M059J (cell line): ENCODE results near the gene C19orf18. TPM values are rescaled to one million over a fixed set of nuclear protein-coding genes. Genes with fewer than 3 reads are reported as not detected.

Source experiments
- DNase-seq: peaks from one replicate; pipeline ENCODE4 v3.0.0-alpha.2; 2012; ENCODE audit warnings: low read depth
- total RNA-seq: library from RNA; depleted of rRNA; stranded (reverse); fragments of >200 nt; shearing (Covaris generic); gene quantifications from 2 replicates; pipeline ENCODE4 v1.2.3, GENCODE V29; 2014; rRNA removed

Gene C19orf18
- total RNA-seq = not detected in 2 replicates

DNA sequence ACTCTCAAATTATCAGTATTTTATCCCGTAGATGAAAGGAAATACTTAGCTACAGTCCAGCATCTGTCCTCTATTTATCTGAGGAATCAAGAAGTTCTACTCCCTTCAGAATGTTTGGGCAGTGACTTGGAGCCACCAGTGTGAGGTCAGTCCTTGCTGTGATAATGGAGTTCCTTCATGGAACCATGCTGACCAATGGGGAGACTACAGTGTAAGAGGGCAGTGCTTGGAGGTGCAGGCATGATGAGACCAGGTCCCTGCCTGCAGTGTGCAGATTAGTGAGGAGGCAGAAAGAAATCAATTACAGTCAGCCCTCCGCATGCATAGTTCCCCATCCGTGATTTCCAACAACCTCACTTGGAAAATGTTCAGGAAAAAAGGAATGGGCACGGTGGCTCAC lies at the start of gene C19orf18:
TSS of gene C19orf18 (minus strand) at position 101 of the 400 bp plus-strand sequence. CDS start 102 bp downstream, outside the sequence.
- no peak for DNase-seq

DNA sequence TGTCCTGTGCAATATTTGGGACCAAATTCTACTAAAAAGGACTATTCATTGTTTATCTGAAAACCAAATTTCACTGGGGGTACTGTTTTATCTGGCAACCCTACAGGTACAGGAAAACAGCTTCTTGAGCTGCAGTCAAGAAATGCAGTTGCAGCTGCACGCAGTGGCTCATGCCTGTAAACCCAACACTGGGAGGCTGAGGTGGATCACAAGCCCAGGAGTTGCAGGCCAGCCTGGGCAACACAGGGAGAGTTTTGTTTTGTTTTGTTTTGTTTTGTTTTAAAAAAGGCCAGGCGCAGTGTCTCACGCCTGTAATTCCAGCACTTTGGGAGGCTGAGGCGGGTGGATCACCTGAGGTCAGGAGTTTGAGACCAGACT lies 47.9 kb upstream of the C19orf18 start:
- no peak for DNase-seq

DNA sequence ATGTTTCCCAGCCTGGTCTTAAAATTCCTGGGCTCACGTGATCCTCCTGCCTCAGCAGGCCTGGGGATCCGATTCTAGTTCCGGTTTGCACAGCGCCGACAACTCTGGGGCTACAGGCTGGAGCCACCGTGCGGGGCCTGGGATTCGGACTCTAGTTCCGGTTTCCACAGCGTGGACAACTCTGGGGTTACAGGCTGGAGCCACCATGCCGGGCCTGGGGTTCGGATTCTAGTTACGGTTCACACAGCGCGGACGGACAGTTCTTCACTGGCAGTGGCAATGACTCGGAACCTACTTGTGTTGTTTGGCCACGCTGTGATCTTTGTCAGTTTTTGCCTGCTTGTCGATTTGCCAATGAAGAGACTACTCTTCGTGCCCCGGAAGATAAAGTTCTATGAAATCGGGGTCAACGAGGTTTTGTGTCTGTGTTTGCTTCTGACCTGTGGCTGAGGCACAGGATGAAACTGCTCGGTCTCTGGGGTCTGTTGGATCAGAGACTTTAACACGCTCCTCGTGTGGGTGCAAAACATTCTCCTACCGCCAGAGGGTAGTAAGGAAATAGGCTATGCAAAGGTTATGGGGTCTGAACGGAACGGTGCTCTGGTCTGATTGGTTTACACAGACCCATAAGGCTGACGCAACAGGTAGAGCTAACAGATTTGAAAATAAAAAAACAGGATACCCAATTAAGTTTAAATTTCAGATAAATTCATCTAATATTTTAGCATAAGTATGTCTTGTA lies 47.4 kb upstream of the C19orf18 start:
- DNase-seq = peak; percentile 43

DNA sequence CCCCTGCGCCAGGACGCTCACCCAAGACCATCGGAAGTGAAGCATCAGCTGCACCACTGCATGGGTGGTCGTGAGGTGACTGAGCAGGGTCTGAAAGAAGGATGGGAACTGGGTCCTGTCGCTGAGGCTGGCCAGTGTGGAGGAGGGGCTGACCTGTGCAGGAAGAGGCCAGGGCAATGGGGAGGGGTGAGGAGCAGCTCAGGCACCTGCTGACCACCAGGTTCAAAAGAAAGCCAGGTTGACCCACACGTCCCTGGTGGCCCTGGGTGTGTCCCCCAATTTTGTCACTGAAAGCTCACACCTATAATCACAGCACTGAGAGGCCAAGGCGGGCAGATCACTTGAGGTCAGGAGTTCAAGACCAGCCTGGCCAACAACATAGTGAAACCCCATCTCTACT lies 45.8 kb upstream of the C19orf18 start:
- DNase-seq = no peak

DNA sequence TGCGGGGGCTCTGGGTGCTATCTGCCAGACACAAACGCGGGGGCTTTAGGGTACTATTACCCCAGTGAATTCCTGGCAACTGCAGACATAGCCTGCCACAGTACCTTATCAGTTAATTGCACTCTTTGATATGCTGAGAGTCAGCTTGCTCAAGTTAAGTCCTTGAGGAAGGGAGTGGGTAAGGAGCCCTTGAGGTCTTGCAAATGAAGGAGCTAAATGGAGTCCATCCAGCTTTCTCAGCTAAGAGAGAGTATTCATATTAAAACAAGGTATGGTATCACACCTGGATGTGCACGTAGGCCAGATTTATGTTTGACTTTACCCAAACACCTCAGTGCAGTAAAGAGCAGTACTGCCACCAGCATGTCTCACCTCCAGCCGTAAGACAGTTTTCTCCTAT lies 39.8 kb upstream of the C19orf18 start:
- no peak for DNase-seq

DNA sequence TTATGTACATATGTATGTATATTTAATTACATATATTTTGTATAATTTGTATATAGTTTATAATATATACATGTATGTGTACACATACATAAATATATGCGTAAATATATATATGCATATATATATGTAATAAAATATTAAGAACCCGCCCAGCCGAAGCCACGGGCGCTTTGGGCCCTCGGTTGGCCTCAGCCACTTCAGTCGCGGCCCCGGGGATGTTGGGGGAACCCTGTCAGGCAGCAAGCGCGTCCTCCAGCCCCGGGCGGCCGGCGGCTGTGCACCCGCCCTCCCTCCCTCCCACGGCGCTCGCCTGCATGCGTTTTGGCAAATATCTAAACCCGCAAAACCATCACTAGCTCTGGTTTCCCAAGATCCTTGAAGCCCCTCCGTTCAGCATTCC lies 36.2 kb upstream of the C19orf18 start:
- DNase-seq = no peak

DNA sequence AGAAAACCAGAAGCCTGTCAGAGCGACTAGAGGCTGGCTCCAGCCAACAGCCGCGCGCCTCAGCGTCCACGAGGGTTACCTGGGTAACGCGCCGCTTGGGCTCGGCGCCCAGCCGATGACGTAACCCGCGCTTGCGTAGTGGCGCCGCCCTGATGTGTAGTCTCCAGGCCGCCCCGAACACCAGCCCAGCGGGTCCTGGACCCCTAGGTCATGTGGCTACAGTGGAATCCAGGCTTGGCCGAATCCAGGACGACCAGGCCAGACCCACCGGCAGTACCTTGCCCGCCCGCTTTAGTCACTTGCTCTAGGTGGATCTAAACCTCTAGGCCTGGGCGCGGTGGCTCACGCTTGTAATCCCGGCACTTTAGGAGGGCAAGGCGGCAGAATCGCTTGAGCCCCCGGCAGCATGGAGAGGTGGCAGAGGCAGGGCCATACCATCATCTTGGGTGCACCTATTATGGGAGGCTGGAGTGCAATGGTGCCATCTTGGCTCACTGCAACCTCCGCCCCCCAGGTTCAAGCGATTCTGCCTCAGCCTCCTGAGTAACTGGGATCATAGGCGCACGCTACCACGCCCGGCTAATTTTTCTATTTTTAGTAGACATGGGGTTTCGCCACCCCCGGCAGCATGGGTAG lies 35.5 kb upstream of the C19orf18 start:
- DNase-seq = peak; percentile 62

DNA sequence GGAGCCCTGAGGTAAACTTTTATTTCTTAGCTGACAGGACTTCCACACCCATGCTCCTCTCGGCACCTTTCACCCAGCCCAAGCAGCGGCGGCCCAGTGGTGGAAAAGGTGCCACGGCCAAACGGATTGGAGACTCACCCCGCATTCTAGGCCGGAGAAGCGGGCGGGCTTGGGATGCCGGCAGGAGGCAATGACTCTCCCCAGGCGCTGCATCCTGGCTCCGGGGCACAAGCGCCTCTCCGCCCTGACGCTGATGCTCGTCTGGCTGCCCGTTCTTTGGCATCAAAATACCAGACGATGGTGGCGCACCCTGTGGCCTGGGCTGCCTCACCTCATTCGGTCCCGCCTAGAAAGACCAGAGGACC lies 34.9 kb upstream of the C19orf18 start:
- DNase-seq = peak; percentile 2

DNA sequence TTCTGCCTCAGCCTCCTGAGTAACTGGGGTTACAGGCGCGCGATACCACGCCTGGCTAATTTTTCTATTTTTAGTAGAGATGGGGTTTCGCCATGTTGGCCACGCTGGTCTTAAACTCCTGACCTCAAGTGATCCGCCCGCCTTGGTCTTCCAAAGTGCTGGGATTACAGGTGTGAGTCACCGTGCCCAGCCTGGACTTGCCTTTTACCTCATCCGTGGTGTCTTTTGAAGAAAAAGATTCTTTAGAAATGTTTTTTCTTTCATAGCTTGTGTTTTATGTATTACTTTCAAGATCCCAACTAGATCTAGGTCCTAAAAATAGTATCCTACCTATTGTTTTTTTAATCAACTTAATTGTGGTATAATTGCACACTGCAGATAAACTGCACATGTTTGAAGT lies 34.5 kb upstream of the C19orf18 start:
- peak; percentile 23 for DNase-seq

DNA sequence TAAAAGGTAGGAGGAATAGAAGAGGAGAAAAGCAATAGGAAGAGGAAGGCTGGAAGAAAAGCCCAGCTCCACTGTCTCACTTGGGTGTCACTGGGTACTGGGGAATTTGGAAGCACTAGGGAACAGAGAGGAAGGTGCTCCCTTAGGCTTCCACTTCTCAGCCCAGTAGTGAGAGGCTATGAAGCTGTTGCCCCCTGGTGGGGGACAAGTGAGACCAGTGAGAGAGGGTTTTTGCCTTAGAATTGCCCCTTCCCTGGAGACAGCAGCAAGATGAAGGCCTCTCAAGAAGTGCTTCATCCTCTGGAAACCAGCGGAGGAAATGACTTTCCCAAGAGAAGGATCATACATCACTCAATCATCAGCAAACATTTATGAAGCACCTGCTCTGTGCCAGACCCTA lies 33.0 kb upstream of the C19orf18 start:
- no peak for DNase-seq

DNA sequence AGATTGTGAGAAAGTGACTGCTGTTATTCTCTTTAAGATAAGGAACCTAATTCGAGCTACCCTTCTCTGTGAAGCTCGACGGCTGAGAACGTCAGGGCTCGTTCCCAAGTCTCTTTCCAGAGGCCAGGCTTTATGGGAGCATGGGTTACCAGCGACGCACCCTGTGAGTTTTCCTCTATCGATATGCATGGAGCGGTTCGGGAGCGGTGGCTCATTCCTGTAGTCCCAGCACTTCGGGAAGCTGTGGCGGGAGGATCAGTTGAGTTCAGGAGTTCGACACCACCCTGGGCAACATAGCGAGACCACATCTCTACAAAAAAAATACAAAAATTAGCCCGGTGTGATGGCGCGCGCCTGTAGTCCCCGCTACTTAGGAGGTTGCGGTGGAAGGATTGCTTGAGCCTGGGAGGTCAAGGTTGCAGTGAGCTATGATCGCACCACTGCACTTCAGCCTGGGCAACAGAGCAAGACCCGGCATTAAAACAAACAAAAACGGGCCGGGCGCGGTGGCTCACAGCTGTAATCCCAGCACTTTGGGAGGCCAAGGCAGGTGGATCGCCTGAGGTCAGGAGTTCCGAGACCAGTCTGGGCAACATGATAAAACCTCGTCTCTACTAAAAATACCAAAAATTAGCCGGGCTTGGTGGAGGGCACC lies 29.0 kb upstream of the C19orf18 start:
- peak; percentile 21 for DNase-seq

DNA sequence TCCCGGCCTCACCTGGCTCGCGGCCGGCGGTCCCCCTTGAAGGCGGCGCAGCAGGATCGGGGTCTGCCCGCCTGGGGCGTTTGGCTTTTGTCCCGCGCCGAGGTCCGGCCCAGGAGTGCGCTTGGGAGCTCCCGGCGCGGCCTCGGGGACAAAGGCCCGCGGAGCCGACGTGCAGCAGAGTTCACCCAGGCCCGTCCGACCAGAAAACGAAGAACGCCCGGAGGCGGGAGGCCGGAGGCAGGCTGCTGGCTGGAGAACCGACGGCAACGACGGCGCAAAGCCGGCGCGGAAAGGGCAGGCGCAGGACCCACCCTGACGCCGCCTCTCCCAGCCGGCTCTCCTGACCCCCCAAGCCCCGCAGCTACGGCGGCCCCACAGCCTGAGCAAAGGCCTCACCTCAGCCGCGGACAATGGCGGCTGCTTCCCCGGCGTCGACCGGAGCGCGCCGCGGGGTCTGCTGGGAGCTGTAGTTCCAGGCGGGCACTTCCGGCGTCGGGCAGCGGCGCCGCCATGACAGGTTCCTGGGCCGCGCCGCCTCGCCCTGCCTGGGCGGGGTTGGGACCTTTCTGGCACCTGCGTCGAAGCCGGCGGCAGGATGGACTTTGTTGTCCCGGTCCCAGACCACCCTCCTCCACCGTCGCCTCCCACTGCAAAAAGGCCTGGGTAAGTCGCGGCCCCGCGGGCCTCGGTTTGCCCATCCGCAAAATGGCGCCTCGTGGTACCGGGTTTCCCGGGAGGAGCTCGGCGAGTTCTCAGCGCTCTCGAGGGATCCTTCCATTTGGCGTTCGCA lies 28.2 kb upstream of the C19orf18 start, which contains the start of gene ZNF606:
TSS of gene ZNF606 (minus strand) at position 437 of the 790 bp plus-strand sequence. CDS start 1,501 bp downstream, outside the sequence.
- DNase-seq = peak; percentile 83

DNA sequence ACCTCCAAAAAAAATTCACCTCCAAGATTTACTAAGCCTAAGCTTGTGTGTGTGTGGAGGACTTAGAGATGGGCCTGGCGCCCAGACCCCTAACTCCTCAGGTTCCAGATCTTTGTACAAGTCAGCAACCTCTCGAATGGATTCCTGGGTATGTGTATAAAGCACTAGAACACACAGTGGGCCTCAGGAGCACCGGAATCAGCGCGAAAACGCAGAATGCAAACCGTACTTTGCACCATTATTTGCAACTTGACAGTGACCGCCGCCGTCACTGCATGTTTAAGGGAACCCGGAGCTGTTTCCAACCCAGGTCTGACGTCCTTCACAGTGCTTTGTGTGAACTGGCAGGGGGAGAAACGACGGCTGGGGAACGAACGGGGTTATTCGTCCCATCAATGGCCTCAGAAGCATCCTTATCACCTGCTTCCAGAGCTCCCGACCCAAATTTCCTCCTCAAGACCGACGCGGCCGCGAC lies 27.6 kb upstream of the C19orf18 start:
- DNase-seq = peak; percentile 32

DNA sequence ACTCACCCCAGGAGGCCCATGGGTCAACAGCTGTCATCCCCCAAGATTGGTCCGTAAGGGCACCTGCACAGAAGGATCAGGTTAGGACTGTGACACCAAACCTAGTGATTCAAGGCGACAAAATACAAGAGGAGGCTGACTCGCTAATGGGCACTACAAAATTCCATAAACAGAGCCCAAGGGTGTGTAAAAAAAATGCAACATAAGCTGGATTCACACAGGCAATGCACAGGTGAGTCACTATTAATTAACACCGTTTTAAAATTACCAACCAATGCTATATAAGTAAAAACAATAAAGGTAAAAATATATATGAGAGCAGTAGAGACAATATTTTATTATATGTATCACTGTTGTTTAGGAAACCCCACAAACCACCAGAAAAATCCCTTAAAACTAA lies 26.3 kb upstream of the C19orf18 start:
- DNase-seq = no peak

DNA sequence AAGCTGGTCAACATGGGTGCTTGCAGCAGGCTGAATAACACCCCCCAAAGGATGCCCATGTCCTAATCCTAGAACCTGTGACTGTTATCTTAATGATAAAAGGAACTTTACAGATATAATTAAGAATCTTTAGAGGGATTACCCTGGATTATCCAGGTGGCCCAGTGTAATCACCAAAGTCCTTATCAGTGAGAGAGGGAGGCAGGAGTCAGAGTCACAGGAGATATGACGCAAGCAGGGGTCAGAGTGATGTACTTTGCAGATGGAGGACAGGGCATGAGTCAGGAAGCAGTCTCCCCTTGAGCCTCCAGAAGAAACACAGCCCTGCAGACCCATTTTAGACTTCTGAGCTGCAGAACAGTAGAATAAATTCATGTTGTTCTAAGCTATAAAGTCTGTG lies 18.5 kb upstream of the C19orf18 start:
- DNase-seq = no peak

DNA sequence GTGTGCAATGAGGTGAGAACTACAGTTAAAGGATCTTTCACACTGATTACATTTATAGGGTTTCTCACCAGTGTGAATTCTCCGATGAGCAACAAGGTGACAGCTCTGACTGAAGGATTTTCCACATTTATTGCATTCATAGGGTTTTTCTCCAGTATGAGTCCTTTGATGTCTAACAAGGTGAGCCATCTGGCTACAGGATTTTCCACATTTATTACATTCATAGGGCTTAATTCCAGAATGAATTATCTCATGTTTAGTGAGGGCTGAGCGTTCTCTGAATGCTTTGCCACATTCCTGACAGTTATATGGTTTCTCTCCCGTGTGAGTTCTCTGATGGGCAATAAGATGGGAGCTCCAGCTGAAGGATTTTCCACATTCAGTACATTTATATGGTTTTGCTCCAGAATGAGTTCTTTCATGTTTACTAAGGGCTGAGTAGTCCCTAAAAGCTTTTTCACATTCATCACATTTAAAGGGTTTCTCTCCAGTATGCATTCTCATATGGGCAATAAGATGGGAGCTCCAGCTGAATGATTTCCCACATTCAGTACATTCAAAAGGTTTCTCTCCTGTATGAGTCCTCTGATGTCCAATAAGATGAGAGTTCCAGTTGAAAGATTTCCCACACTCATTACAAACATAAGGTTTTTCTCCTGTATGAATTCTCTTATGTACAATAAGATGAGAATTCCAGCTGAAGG lies 4.4 kb upstream of the C19orf18 start:
- DNase-seq = peak; percentile 7

DNA sequence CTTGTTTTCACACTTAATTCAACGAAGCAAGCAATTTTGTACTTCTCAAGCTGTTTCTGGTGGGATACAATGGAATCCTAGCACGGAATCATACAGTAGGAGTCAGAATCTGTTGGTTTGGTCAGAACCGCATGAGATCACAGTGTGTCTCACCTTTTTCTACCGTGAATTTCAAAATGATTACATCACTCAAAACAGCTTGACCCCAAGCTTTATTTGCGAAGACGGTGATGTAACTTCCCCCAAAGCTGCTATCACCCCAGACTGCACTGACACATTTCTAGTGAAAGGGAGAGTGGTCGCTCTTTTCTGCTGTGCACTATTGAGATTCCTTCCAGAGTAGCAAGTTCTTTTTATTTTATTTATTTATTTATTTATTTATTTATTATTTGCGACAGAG lies 9.6 kb downstream of the C19orf18 start:
- no peak for DNase-seq

DNA sequence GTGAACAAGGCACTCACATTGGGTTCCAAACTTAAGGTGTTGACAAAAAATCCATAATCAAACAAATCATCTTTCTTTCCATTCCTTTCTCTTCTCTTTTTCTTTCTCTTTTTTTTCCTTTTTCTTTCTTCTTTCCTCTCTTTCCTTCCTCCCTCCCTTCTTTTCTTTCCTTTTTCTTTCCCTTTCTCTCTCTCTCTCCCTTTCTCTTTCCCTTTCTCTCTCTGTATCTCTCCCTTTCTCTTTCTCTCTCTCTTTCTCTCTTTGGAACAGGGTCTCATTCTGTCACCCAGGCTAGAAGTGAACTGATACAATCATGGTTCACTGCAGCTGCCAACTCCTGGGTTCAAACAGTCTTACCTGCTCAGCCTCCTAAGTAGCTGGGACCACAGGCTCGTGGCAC lies 12.5 kb downstream of the C19orf18 start:
- no peak for DNase-seq

DNA sequence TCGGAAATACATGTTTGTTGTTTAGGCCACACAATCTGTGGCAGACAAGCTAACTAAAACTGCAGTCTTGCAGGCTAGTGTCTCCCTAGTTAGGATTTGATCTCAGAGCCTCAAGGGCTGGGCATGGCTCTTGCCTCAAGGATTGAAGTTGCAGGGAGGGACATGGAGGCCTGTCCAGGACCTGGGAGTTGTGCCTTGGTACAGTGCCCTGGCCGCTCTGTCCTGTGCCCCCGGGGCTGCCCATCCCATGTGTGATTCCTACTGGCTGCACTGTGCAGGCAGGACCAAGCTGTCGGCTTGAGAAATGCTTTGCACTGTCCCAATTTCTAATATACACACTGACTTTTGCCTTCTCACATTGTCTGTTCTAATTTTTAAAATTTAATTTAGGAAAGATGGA lies 19.3 kb downstream of the C19orf18 start:
- DNase-seq = no peak

DNA sequence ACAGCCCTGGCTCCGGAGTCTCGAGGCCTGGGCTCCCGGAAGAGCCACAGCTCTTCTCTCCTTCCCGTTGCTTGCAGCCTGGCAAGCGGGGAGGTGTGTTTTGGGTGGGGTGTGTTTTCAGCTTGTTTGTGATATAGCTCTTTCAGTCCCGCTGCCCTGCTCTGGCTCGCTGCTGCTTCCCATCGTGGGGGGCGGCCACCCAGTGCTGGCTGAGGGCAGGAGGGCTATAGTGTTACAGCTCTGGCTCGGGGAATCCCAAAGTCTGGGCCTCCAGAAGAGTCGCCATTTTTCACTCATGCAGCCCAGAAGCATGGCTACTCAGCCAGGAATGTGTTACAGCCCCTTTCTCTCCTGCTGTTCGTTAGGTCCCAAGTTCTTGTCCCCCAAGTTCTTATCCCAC lies 24.6 kb downstream of the C19orf18 start:
- no peak for DNase-seq

DNA sequence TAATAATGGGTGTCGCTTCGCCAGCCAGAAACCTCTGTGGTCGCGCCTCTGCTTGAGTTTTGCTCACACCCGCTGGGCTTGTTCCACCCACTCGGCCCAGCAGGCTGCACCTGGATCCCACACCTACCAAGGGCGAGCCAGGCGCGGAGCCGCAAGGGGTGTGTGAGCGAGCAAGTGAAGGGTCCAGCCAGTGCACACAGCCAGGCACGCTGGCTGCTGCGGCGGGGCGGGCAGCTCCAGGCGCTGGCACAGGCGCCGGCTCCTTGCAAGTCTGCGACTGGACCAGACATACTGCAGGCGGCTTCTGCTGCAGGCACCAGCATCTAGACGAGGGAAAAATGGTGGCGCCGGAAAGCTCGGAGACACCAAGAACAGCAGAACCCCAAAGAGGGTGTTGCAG lies 25.0 kb downstream of the C19orf18 start:
- no peak for DNase-seq
